Stimulated activated CD8-positive, alpha-beta memory T cell treated with anti-CD3 and anti-CD28 coated beads, Interleukin-4, amount 100 ng/mL, for 1 hour (primary cell): ENCODE data around the gene SETD2.
"Not testable (repeated sequence)": the region's sequence is repeated elsewhere in the genome, so short reads cannot be mapped to it uniquely, and the experiment has no call there.

ENCODE experiments used
- DNase-seq, 2 donors: peaks; one replicate each; pipeline ENCODE4 v3.0.0-alpha.2; 2020; ENCODE audit warnings: low read depth in 2 of 2, low spot score in 1 of 2

SETD2 gene

GRCh38 chr3:47034868-47035489 lies 128.9 kb downstream of the SETD2 start:
- DNase-seq, result no peak

GRCh38 chr3:47031041-47031440 lies 132.9 kb downstream of the SETD2 start:
- DNase-seq, result not testable (repeated sequence)

GRCh38 chr3:47028667-47029066 lies 135.2 kb downstream of the SETD2 start:
- no peak for DNase-seq

- no peak for DNase-seq
Measured at GRCh38 chr3:47028146-47028545, 135.8 kb downstream of the SETD2 start.

DNA sequence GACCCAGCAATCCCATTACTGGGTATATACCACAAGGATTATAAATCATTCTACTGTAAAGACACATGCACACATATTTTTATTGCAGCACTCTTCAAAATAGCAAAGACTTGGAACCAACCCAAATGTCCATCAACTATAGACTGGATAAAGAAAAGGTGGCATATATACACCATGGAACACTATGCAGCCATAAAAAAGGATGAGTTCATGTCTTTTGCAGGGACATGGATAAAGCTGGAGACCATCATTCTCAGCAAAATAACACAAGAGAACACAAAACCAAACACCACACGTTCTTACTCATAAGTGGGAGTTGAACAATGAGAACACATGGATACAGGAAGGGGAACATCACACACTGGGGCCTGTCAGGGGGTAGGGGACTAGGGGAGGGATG lies 137.5 kb downstream of the SETD2 start:
- not testable (repeated sequence) for DNase-seq

- DNase-seq, result no peak
Measured at GRCh38 chr3:47024932-47025331, 139.0 kb downstream of the SETD2 start.

DNA sequence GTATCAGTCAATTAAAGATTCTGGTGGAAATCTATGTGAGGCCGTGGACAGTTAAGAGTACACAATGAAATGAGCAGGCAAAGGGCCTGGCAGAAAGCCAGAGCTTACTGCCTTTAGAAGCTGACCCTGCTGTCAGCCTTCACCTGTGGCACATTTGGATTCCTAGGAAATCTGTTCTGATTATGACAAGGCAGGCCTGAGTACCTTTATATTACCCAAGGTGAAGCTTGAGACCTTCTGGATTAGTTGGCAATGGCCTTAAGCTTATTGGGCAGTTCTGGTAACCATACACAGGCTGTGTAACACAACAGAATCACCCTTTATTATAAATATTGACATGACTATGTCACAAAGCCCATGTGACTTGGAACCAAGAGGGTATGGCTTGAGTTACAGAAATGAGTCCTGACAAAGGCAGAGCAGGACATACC lies 141.3 kb downstream of the SETD2 start:
- DNase-seq, result no peak

DNA sequence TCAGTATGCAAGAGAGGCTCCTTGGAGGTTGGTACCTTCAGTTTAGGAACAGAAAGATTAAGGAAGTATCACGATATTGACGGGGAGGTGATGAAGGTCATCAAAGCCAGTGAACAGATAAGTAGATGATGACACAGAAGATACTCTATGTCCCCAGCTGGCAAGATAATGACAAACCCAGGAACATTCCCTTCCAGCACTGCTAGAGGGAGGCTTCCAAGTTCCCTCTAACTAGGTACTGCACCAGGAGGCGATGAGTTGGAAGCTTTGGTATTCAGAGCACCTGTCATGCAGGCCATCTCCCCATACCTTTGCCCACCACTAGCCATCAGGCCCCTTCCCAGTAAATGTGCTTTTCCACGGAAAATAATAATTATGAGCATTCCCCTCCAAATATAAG lies 143.6 kb downstream of the SETD2 start:
- DNase-seq, result no peak

DNA sequence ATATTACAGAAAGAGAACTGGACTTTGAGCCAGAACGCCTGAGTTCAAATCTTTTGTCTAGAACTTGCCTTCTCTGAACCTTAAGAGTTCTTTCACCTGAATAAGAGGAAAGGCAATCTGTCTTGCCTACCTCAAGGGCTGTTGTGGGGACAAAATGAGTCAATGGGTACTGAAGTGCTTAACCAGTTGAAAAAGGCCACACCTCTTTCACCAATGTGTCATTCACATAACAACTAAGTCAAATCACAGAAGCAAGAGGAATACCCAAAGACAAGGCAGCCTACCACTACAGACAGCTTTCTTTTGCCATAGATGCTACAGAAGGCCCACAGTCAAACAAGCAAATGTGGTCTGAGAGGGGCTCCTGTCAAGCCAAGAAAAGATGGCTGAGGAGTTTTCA lies 144.7 kb downstream of the SETD2 start:
- DNase-seq, result no peak

DNA sequence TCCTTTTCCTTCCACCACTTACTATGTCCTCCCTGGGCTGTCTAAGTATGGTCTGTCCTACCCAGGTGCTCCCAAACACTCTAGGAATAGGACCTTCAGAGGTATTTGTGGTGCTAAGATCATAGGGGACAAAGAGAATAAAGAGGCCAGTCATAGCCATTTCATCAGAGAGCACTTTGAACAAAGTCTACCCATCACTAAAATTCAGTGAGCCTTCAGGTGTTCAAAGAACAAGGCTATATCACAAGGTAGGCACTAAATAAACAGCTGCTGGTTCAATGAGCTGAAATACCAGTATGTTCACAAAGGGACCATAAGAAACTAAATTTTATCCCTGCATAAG lies 145.7 kb downstream of the SETD2 start:
- DNase-seq, result no peak

- DNase-seq, result no peak
Measured at GRCh38 chr3:47017504-47018268, 146.2 kb downstream of the SETD2 start.

GRCh38 chr3:47016934-47017435 lies 146.9 kb downstream of the SETD2 start:
- no peak for DNase-seq

DNA sequence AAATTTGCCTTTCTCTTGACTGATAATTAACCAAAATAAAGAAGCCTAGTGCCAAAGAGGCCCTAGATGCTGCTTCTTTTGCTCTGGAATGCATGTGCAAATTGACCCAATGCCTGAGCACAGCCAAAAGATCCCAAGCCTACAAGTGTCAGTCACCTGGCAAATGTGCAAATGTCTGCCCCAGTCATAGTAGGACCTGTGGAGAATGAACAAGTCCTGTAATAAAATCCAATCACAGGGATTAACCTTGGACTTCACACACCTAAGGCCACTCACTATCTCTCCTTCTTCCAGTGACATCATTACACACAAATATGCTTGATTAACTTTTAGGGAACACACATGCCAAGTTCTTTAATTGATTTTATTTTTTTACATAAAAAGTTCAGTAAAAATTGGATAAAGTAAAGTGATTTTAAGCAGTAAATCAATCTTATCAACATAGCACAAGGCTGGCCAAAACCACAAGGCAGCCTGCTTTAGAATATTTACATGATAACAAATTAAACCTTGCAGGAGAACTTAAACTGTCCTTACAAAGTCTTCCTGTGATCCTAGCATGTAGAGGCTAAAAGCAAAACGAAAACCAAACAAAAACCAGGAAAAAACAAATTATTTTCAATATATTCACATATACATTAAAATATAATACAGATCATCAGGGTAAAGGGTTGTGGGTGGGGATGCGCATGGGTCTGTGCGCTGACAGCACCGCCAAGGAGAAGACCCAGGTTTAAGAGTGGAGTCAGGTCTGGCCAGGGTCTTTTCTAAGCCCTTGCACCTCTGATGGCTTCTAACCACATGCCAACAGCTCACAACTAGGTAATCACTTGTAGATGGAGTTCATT lies 147.6 kb downstream of the SETD2 start:
- DNase-seq, result no peak

DNA sequence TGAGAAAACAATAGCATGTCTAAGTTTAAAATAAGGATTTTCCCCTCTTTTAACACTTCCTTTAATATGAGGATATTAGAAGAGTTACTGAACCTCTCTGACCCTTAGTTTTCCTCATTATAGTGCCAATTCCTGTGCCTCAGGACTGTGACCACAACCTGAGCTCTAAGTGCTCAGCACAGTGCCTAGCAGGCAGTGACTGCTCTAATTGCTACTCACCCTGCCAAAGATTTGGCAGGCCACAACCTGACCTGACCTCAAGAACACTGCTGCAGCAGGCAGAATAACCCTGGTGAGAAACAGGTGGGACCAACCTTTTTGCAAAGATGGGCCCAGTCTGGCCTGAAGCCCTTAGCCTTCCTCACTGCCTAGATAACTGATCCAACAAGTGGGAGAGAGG lies 148.8 kb downstream of the SETD2 start:
- no peak for DNase-seq

DNA sequence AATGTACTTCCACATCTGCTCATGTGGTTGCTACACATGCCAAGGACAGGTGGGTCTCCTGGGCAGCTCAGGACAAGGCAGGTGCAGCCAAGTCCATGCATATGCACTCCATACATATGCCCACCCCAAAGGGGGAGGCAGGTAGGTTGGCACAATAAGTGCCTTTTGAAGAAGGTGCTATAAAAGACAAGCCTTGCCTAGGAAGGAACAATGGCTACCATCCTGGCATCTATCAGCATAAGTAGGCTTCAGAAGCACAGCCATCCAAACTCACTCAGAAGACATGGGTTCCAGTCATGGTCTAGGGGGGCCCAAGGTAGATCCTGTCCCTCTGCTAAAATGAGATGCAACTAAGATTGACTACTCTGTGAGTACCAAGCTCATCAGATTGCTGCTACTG lies 149.9 kb downstream of the SETD2 start:
- no peak for DNase-seq

GRCh38 chr3:47013231-47013630 lies 150.7 kb downstream of the SETD2 start:
- DNase-seq, result no peak

GRCh38 chr3:47012342-47013230 lies 151.3 kb downstream of the SETD2 start:
- no peak for DNase-seq

- DNase-seq, result no peak
Measured at GRCh38 chr3:47011371-47011770, 152.5 kb downstream of the SETD2 start.

DNA sequence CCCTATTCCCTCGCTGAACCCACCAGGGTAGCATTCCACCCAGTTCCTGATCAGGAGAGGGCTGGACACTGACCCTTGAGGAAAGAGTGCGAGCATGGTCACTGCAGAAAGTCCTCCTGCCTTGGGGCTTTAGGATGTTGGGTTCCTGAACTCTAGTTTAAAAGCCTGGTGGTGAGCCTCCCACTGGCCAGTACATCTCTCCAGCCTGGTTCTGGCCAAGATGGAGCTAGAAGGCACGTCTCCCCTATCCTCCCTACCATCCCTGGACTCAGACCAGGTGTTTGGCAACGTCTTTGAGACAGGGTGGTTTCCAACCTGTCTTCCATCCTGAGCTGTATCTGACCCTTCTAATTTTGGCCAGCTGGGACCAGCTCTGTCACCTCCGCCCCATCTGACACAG lies 153.0 kb downstream of the SETD2 start:
- no peak for DNase-seq

DNA sequence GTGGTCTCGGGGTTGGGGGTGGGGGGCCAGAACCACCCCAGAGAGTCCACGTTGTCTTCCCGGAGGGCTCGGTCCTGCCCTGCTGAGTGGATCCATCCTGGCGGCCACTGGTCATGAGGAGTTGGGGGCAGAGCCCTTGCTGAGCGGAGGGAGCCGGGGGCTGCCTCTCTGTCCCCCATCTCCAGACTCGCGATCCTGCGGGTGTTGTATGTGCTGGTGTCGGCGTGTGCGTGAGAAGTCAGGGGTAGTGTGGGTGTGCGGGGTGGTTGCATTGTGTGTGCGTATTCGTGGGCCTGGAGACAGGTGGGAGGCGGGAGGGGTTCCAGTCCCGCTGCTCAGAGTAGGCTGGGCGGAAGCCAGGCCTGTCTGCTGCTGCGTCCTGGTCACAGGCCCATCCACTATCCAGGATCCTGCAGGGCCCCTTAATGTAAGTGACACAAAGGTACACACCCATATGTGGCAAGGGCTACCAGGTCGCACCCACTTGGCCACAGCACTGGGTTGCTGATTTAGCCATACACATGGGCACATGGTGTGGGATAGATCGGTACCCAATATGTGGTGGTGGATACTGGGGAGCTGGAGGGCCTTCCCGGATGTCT lies 153.7 kb downstream of the SETD2 start:
- no peak for DNase-seq
